ENCODE results near the gene KRT40.

GRCh38 chr17:40996829-40997228, 12.7 kb upstream of the KRT40 start:
- TF ChIP-seq, protein P1, sequence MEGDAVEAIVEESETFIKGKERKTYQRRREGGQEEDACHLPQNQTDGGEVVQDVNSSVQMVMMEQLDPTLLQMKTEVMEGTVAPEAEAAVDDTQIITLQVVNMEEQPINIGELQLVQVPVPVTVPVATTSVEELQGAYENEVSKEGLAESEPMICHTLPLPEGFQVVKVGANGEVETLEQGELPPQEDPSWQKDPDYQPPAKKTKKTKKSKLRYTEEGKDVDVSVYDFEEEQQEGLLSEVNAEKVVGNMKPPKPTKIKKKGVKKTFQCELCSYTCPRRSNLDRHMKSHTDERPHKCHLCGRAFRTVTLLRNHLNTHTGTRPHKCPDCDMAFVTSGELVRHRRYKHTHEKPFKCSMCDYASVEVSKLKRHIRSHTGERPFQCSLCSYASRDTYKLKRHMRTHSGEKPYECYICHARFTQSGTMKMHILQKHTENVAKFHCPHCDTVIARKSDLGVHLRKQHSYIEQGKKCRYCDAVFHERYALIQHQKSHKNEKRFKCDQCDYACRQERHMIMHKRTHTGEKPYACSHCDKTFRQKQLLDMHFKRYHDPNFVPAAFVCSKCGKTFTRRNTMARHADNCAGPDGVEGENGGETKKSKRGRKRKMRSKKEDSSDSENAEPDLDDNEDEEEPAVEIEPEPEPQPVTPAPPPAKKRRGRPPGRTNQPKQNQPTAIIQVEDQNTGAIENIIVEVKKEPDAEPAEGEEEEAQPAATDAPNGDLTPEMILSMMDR (IDR thresholded peaks at IDR 0.05; ENCODE audit: poor library complexity) = no peak
- no peak for TF ChIP-seq EZH2 (IDR thresholded peaks at IDR 0.05; ENCODE audit: borderline replicate concordance)

Data from hepatocyte (in vitro differentiated cells).